Measurements from ENCODE around the gene RAVER1.

- TF ChIP-seq CTCF (conservative IDR thresholded peaks at IDR 0.05; ENCODE audit: low read depth, low read length) (no peak), EZH2 (IDR thresholded peaks at IDR 0.05; ENCODE audit: low read length, unreplicated experiment) (no peak), EZH2phosphoT487 (IDR thresholded peaks at IDR 0.05; ENCODE audit: borderline replicate concordance, low read length) (no peak)
Observed at GRCh38 chr19:10332965-10333757, at the start of gene RAVER1.
